Activated naive CD8-positive, alpha-beta T cell treated with anti-CD3 and anti-CD28 coated beads for 36 hours (primary cell): ENCODE measurements around the gene CUL2. TPM values are rescaled to one million over a fixed set of nuclear protein-coding genes. Genes with fewer than 3 reads are reported as not detected.

Experiments used
- DNase-seq: peaks from one replicate; pipeline ENCODE4 v3.0.0; 2021
- H3K27ac Mint-ChIP-seq: one replicate; pipeline ENCODE4 v1.8.0; 2022; ENCODE audit warnings: mild to moderate bottlenecking, moderate library complexity, mixed read lengths
- H3K27me3 Mint-ChIP-seq: one replicate; pipeline ENCODE4 v1.8.0; 2022; ENCODE audit warnings: mild to moderate bottlenecking, mixed read lengths
- H3K36me3 Mint-ChIP-seq: one replicate; pipeline ENCODE4 v1.8.0; 2021; ENCODE audit warnings: mild to moderate bottlenecking, mixed read lengths
- H3K4me1 Mint-ChIP-seq: one replicate; pipeline ENCODE4 v1.8.0; 2021; ENCODE audit warnings: mixed read lengths
- H3K4me3 Mint-ChIP-seq: one replicate; pipeline ENCODE4 v1.8.0; 2022; ENCODE audit warnings: mild to moderate bottlenecking, moderate library complexity, mixed read lengths
- H3K9me3 Mint-ChIP-seq: one replicate; pipeline ENCODE4 v1.8.0; 2022; ENCODE audit warnings: mixed read lengths
- total RNA-seq, 2 experiments: library from RNA; stranded (reverse); gene quantifications; one replicate each; pipeline ENCODE4 v1.2.3, GENCODE V29; 2021

CUL2 gene
- 10 to 100 TPM; 50.6 to 51.5 TPM for total RNA-seq

DNA sequence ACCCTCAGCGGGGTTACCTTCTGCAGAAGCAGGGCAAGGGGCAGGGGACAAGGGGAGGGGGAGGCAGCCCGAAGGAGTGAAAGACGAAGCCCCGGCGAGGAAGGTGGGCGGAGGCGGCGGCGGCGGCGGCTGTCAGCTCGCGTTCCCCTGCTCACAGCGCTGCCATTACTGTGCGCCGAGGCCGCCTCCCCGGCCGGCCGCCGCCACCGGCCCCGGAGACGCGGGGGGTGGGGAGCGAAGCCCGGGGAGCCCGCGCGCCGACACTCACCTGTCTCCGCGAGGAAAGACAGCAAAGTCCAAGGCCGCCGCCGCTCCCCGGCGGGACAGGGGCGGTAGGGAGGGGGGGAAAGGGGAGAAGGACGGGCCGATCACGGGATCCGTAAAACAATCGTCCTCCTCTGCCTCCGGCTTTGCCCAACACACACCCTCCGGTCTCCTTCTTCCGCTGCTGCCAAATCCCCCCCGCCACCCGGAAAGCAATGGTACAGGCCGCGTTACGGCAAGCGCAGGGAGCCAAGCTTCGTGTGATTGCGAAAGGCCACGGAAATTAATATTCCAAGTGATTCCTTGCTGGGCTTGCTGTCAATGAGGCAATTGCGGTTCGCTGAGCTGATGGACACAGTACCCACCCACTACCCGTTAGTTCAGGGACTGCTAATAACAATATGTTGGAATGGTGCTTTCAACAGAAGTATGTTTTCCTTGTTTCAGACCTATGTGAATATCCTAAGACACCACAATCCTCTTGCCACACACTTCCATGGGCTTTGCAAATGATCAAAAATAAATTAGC, at the start of gene CUL2:
CUL2 (minus strand) TSS at position 180 of the 793 bp plus-strand sequence. CDS start 19,024 bp downstream, outside the sequence.
- peak within 1 kb of the TSS; percentile 96 for H3K27ac Mint-ChIP-seq
- peaks cover 14% of the 10 kb centered on the region for H3K36me3 Mint-ChIP-seq
- peak within 1 kb of the TSS; percentile 91 for H3K4me3 Mint-ChIP-seq
- peak; percentile 90 for DNase-seq
- peaks cover 44% of the 10 kb centered on the region for H3K4me1 Mint-ChIP-seq
- H3K27me3 Mint-ChIP-seq = no peaks in the 10 kb centered on the region
- no peaks in the 10 kb centered on the region for H3K9me3 Mint-ChIP-seq

DNA sequence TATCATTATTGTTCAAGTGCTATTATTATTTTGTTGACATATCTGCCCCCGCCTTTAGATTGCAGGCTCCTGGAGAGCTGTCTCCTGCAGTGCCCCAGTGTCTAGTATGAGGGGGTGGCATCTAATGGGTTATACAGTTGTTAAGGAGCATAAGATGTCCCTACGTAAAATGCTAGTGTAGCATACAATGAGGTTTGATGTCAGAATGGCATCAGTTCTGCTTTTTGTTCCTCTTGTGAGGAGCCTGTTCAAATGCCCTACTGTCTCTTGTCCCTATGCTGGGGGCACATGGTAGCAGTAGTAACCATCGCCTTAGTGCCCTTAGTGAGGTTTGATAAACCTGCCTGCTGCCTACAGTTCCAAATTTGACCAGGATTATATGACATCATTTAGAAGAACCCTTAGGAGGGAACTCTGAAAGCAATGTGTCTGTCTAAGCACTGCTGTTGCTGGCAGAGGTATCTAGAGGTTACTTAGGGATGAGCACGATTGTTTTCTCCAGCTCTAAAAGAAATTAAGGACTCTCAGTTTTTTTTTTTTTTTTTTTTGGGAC, 46.2 kb upstream of the CUL2 start:
- no peaks in the 10 kb centered on the region for H3K9me3 Mint-ChIP-seq
- H3K4me1 Mint-ChIP-seq = peaks cover 40% of the 10 kb centered on the region
- DNase-seq = no peak
- no peaks in the 10 kb centered on the region for H3K27me3 Mint-ChIP-seq
- peaks cover 14% of the 10 kb centered on the region for H3K36me3 Mint-ChIP-seq
- H3K27ac Mint-ChIP-seq = peak overlapping the region; percentile 79
- H3K4me3 Mint-ChIP-seq = peak overlapping the region; percentile 33

DNA sequence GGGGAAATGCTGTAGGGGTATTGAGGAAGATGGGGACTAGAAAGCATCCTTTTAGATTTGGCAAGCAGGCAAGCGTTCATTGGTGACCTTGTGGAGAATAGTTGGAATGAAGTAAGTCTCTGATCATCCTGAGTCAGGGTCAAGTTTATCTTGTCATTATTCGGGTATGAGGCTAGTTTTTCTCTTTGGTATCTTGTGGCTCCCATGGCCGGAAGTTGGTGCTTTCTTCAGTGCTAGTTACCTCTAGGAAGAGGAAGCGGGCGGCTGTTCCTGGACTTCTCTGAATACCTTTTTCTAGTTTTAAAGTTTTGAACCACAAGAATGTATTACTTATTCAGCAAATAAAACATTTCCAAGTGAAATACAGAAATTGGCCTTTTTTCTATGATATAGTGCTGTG, 45.7 kb upstream of the CUL2 start:
- H3K4me3 Mint-ChIP-seq = peak overlapping the region; percentile 33
- no peak for DNase-seq
- H3K9me3 Mint-ChIP-seq = no peaks in the 10 kb centered on the region
- peaks cover 45% of the 10 kb centered on the region for H3K4me1 Mint-ChIP-seq
- no peaks in the 10 kb centered on the region for H3K27me3 Mint-ChIP-seq
- peak overlapping the region; percentile 79 for H3K27ac Mint-ChIP-seq
- H3K36me3 Mint-ChIP-seq = peaks cover 16% of the 10 kb centered on the region

DNA sequence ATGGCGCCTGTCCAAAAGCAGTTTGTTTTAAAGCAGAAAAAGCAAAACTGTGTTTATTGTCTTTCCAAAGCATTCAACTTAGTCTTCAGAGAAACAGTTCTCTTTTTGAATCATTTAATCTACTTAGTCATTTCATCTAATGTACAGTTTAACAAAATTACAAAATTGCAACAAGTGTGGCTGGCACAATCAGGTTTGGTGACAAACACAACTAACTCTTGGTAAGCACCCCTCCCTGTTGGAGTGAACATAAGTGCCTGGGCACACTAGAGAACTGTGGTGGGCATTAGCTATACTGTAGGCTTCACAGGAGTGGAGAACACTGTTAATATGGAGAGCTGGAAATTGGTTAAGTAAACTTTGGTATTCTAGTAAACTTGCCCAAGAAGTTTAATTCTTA, 43.4 kb upstream of the CUL2 start:
- Mint-ChIP-seq H3K4me1 (peaks cover 64% of the 10 kb centered on the region), H3K4me3 (no peak overlapping the region), H3K27ac (peak overlapping the region; percentile 95), H3K9me3 (no peaks in the 10 kb centered on the region), H3K36me3 (peaks cover 31% of the 10 kb centered on the region), H3K27me3 (no peaks in the 10 kb centered on the region)
- no peak for DNase-seq

DNA sequence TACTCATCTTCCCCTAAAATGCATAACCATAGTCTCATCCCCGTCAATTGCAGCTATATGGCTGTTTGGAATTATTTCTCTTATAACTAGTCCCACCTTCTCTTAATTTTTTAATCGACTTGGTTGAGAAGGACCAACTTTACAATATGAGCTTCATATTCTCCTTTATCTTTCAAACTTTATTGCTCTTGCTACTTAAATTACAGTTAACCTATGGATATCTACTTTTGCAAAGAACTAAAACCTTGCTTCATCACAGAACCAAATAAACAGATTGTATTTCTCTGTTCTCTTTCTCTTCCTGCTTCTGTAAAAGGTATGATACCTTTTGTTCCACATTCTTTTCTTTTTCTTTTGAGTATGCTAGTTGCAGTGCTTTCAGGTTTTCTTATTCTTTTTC, 42.6 kb upstream of the CUL2 start:
- Mint-ChIP-seq H3K36me3 (peaks cover 39% of the 10 kb centered on the region), H3K4me3 (peak overlapping the region; percentile 74), H3K27ac (peak overlapping the region; percentile 95), H3K9me3 (peaks cover 2% of the 10 kb centered on the region), H3K27me3 (no peaks in the 10 kb centered on the region), H3K4me1 (peaks cover 67% of the 10 kb centered on the region)
- DNase-seq = no peak

DNA sequence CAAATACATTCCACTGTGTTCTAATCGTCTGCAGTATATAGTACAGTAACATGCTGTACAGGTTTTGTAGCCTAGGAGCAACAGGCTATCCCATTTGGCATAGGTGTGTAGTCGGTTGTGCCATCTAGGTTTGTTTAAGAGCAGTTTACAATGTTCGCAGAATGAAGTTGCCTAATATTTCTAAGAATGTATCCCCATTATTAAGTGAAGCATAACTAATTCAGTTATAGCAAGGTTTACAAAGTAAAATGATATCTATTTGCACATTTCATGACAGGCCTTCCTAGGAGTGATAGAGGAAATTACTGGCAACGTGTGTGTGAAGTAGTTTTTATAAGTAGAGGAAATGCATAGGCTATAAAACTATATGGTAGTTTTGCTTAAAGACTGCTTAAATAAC, 40.5 kb upstream of the CUL2 start:
- Mint-ChIP-seq H3K4me3 (peak overlapping the region; percentile 59), H3K9me3 (peaks cover 2% of the 10 kb centered on the region), H3K27me3 (no peaks in the 10 kb centered on the region), H3K36me3 (peaks cover 40% of the 10 kb centered on the region), H3K27ac (peak overlapping the region; percentile 76), H3K4me1 (peaks cover 60% of the 10 kb centered on the region)
- no peak for DNase-seq

DNA sequence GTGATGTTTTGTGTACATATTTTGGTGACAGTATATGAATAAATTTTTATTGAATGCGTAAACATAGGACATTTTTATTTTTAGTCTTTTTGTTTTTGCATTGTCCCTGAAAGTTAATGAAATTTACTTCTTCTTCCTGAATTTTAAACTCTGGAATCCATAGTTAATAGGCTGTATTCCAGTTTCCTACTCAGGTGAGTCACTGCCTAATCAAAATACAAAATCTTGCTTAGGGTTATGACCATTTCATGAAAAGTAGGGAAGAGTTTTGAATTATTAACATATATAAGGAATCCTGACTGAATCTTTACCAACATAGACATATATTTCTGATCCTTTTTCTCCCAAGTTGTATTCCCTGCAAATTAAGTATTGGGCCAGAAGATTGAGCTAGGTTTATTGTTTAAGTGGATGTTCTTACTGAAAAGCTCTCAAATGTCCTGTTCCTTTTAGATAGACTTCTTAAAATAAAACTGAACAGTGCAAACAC, 39.1 kb upstream of the CUL2 start:
- H3K36me3 Mint-ChIP-seq = peaks cover 40% of the 10 kb centered on the region
- peaks cover 2% of the 10 kb centered on the region for H3K9me3 Mint-ChIP-seq
- DNase-seq = no peak
- peaks cover 66% of the 10 kb centered on the region for H3K4me1 Mint-ChIP-seq
- H3K27ac Mint-ChIP-seq = peak overlapping the region; percentile 99
- peak overlapping the region; percentile 93 for H3K4me3 Mint-ChIP-seq
- H3K27me3 Mint-ChIP-seq = no peaks in the 10 kb centered on the region

DNA sequence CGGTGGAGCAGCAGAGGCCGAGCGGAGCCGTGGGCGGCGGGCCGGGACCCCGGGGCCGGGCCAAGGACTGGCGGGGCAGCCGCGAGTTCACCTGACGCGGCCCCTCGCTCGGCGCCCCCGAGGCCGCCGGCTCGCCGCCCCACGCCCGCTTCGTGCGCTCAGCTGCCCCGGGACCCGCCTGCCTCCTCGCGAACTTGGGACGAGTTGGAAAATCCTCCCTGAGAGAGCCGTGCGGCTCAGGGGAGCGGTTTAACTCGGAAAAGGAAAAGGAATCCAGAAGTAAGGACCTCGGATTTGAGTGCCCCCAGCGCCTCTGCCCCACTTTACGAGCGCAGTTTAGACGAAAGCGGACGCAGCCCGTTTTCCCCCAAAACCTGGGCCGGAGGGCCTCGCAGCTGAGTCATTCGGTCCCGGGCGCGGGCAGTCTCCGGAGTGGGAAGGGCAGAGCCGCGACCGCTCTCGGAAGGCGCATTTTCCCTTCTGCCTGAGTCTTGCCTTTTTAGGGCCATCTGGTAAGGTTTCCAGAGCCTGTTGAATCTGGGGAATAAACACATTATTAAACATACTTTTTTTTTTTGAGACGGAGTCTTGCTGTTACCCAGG, 37.2 kb upstream of the CUL2 start:
- peaks cover 2% of the 10 kb centered on the region for H3K9me3 Mint-ChIP-seq
- peak overlapping the region; percentile 93 for H3K4me3 Mint-ChIP-seq
- no peaks in the 10 kb centered on the region for H3K27me3 Mint-ChIP-seq
- peaks cover 32% of the 10 kb centered on the region for H3K36me3 Mint-ChIP-seq
- peaks cover 62% of the 10 kb centered on the region for H3K4me1 Mint-ChIP-seq
- peak overlapping the region; percentile 99 for H3K27ac Mint-ChIP-seq
- peak; percentile 71 for DNase-seq

DNA sequence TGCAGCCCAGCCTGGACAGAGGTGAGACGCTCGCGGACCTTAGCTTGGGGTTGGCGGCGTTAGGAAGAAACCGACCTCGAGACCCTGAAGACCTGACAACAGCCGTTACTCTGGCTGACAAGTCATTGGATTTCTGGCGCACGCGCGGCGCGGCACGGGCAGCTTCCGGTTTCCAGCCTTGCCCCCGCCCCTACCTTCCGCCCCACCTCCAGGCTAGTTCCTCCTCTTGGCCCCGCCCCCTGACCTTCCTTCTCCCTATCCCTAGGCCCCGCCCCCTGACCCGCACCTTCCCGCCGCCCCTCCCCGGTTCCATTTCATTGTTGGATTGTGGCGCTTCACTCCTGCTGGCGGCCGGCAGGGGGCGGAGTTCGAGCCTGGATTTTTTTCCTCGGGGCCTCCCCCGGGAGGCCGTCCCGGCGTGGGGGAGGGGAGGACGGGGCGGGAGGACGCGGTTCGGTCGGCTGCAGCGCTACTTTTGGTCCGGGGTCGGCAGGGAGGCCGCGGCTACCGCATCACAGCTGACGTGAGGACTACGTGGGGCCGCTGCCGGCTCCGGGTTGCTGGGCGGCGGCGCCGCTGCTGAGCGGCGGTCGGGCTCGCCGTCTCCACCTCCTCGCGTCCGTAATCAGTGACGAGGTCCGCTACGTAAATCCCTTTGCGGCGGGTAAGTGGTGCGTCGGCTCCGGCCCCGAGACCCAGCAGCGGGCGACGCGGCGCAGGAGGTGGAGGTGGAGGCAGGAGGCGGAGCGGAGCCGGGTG, 36.6 kb upstream of the CUL2 start, which contains the start of gene CREM:
CREM (plus strand) TSS at position 317 of the 759 bp plus-strand sequence. CDS start 10,990 bp downstream, outside the sequence.
- Mint-ChIP-seq H3K36me3 (peaks cover 29% of the 10 kb centered on the region), H3K27me3 (no peaks in the 10 kb centered on the region), H3K9me3 (peaks cover 2% of the 10 kb centered on the region), H3K27ac (peak within 1 kb of the TSS; percentile 99), H3K4me3 (peak within 1 kb of the TSS; percentile 93), H3K4me1 (peaks cover 55% of the 10 kb centered on the region)
- DNase-seq = peak; percentile 99

DNA sequence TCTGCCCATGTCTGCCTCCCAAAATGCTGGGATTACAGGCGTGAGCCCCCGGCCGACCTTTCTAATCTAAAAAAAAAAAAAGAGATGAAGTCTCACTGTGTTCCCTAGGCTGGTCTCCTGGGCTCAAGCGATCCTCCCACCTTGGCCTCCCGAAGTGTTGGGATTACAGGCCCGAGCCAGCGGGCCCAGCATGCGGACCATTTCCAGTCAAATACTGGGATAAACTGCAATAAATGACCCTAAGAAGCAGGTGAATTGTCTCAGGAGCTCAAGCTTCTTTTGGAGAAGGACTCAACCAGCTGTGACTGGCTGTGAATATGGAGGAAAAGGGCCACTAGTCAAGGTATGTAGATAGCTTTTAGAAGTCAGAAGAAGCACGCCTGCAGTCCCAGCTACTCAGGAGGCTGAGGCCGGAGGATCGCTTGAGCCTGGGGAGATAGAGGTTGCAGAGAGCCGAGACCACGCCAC, 36.0 kb upstream of the CUL2 start:
- H3K9me3 Mint-ChIP-seq = peaks cover 2% of the 10 kb centered on the region
- DNase-seq = no peak
- peak overlapping the region; percentile 84 for H3K4me3 Mint-ChIP-seq
- peaks cover 49% of the 10 kb centered on the region for H3K4me1 Mint-ChIP-seq
- peak overlapping the region; percentile 94 for H3K27ac Mint-ChIP-seq
- H3K36me3 Mint-ChIP-seq = peaks cover 28% of the 10 kb centered on the region
- no peaks in the 10 kb centered on the region for H3K27me3 Mint-ChIP-seq

DNA sequence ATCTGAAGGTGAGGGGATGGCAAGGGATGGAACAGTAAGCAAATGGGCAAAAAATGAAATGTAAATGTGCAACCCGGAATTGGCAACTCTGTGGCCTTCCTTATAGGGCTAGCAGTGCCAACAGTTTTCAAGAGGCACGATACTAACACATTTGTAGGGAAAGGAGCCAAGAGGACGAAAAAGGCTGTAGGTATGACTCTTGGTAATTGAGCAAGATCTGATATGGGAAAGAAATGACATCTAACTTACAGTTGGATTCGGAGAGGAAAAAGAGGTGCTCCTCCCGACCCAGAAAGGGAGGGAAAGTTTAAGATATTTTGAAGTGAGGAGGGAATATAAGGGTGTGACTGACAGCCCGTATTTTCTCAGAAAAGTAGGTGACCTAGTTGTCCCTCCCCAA, 34.4 kb upstream of the CUL2 start:
- no peak overlapping the region for H3K4me3 Mint-ChIP-seq
- H3K27me3 Mint-ChIP-seq = no peaks in the 10 kb centered on the region
- peaks cover 21% of the 10 kb centered on the region for H3K36me3 Mint-ChIP-seq
- DNase-seq = no peak
- H3K27ac Mint-ChIP-seq = peak overlapping the region; percentile 5
- peaks cover 2% of the 10 kb centered on the region for H3K9me3 Mint-ChIP-seq
- H3K4me1 Mint-ChIP-seq = peaks cover 35% of the 10 kb centered on the region

DNA sequence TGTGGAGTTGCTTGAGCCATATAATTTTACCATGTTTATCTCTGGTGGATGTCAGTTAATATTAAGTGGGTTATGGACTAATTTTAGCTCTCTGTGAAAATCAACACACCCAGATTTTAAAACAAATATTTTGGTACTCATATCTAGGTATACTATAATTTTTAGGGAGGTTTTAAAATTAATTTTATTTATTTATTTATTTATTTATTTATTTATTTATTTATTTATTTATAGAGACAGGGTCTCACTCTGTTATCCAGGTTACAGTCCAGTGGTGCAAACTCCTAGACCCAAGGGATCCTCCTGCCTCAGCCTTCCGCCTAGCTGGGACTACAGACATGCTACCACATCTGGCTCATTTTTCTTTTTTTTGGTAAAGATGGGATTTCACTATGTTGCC, 29.2 kb upstream of the CUL2 start:
- Mint-ChIP-seq H3K9me3 (no peaks in the 10 kb centered on the region), H3K4me3 (no peak overlapping the region), H3K27ac (no peak overlapping the region), H3K36me3 (no peaks in the 10 kb centered on the region), H3K27me3 (no peaks in the 10 kb centered on the region), H3K4me1 (peaks cover 11% of the 10 kb centered on the region)
- DNase-seq = no peak

DNA sequence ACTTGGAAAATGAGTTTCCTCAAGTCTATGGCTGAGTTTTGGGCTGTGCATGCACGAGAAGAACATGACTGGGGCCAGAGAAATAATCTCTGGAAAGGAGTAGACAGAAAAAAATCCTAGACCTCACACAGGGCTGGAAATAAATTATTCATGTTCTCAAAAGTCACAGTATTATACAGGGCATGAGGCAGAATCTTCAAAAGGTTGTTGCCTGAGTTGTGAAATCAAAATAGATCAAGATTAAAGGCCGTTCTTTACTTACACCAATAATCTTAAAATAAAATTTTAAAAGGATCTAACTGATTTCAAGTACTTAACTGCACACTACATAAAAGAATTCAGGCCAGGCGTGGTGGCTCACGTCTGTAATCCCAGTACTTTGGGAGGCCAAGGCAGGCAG, 22.4 kb upstream of the CUL2 start:
- no peaks in the 10 kb centered on the region for H3K4me1 Mint-ChIP-seq
- H3K27me3 Mint-ChIP-seq = peaks cover 5% of the 10 kb centered on the region
- no peak overlapping the region for H3K4me3 Mint-ChIP-seq
- no peak overlapping the region for H3K27ac Mint-ChIP-seq
- H3K36me3 Mint-ChIP-seq = no peaks in the 10 kb centered on the region
- H3K9me3 Mint-ChIP-seq = no peaks in the 10 kb centered on the region
- DNase-seq = no peak

DNA sequence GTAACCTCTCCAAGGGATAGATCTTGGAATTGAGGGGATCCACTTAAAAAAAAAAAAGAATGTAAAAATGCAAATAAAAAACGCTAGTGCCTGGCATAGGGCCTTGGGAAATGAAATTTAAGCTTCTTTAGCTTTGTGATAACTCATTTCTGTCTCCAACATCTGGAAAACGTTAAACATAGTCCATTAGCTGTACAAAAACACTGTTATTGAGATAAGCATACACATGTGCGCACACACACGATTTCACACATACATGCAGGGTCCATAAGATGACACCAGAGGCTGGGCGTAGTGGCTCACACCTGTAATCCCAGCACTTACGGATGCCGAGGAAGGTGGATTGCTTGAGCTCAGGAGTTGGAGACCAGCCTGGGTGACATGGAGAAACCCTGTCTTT, 13.7 kb upstream of the CUL2 start:
- Mint-ChIP-seq H3K27ac (no peak overlapping the region), H3K4me1 (no peaks in the 10 kb centered on the region), H3K27me3 (peaks cover 6% of the 10 kb centered on the region), H3K36me3 (no peaks in the 10 kb centered on the region), H3K9me3 (no peaks in the 10 kb centered on the region), H3K4me3 (no peak overlapping the region)
- DNase-seq = no peak

DNA sequence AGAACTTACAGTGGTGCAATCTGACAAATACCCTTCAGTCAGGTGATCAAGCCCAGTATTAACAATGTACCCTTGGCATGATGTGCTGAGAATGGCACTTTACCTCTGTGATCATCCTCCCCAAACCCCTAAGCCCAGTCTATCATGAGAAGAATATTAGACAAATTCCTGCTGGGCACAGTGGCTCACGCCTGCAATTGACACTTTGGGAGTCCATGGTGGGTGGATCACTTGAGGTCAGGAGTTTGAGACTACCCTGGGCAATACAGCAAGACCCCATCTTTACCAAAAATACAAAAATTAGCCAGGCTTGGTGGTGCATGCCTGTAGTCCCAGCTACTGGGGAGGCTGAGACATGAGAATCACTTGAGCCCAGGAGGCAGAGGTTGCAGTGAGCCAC, 7.4 kb upstream of the CUL2 start:
- Mint-ChIP-seq H3K9me3 (no peaks in the 10 kb centered on the region), H3K27ac (no peak overlapping the region), H3K27me3 (peaks cover 22% of the 10 kb centered on the region), H3K4me3 (no peak overlapping the region), H3K36me3 (no peaks in the 10 kb centered on the region), H3K4me1 (no peaks in the 10 kb centered on the region)
- no peak for DNase-seq
